Sigmoid colon (tissue), 7 donors: ENCODE measurements around the gene DAPK2. TPM values are rescaled to one million over a fixed set of nuclear protein-coding genes. Genes with fewer than 3 reads are reported as not detected.

ENCODE experiments used
- DNase-seq: peaks from one replicate; pipeline ENCODE4 v3.0.0-alpha.2; 2019
- H3K27ac ChIP-seq, 4 donors: fragments of 200-600 bp; sonication (generic); one replicate each; pipeline ENCODE4 v1.5.1; 2016 to 2019; ENCODE audit warnings: mild to moderate bottlenecking in 1 of 4
- H3K27me3 ChIP-seq, 3 donors: fragments of 200-600 bp; sonication (generic); one replicate each; pipeline ENCODE4 v1.5.1; 2019; ENCODE audit warnings: mild to moderate bottlenecking in 1 of 3
- H3K36me3 ChIP-seq, 4 donors: fragments of 200-600 bp; sonication (generic); one replicate each; pipeline ENCODE4 v1.5.1; 2016 to 2019
- H3K4me1 ChIP-seq, 4 donors: fragments of 200-600 bp; sonication (generic); one replicate each; pipeline ENCODE4 v1.5.1; 2017 to 2019
- H3K4me3 ChIP-seq, 4 donors: fragments of 200-600 bp; sonication (generic); one replicate each; pipeline ENCODE4 v1.5.1; 2017 to 2019; ENCODE audit warnings: mild to moderate bottlenecking in 2 of 4, moderate library complexity in 1 of 4
- H3K9me3 ChIP-seq, 4 donors: fragments of 200-600 bp in 3 of 4; sonication (generic) in 3 of 4; one replicate each; pipeline versions ENCODE4 v1.5.1 to v1.6.1; 2013 to 2019
- EP300 ChIP-seq, 4 donors: sonication (generic); formaldehyde crosslinking; IDR thresholded peaks; one replicate each; pipeline ENCODE4 v1.6.1; 2017; ENCODE audit warnings: antibody characterized with exemption in 4 of 4
- POLR2A ChIP-seq, 2 donors: fragments of 450-650 bp; IDR thresholded peaks; one replicate each; pipeline ENCODE4 v1.6.1; 2016; ENCODE audit warnings: antibody characterized with exemption in 2 of 2, mild to moderate bottlenecking in 2 of 2, moderate library complexity in 2 of 2
- POLR2AphosphoS5 ChIP-seq, 4 donors: sonication (generic); formaldehyde crosslinking; IDR thresholded peaks; one replicate each; pipeline ENCODE4 v1.6.1; 2017; ENCODE audit warnings: antibody characterized with exemption in 4 of 4
- WGBS, 2 donors: extraction: QIAGEN DNeasy Blood & Tissue Kit; methylation state at CpG; one replicate each; pipeline ENCODE4 v1.1.7; 2013; 5-methylcytosine and 5-hydroxymethylcytosine counted together
- intact Hi-C: fragments of 100-400 bp; cut with DNase I; formaldehyde crosslinking; loops from one replicate; pipeline ENCODE4 v1.15.1; 2023
- polyA plus RNA-seq, 3 donors: library from polyadenylated mRNA; stranded (reverse); fragments of 200-250 nt; gene quantifications; one replicate each; pipeline ENCODE4 v1.2.3, GENCODE V29; 2013
- total RNA-seq, 4 donors: library from RNA; depleted of rRNA; stranded (reverse); fragments of >200 nt; gene quantifications; one replicate each; pipeline ENCODE4 v1.1.0, GENCODE V29; 2016
- TF ChIP-seq, protein P1 (sequence below), 4 experiments: fragments of 450-650 bp in 3 of 4; fragments of 200-600 bp in 1 of 4; IDR thresholded peaks; one replicate each; pipeline ENCODE4 v1.5.1; 2016 to 2019; ENCODE audit warnings: antibody characterized with exemption in 4 of 4, mild to moderate bottlenecking in 3 of 4, moderate library complexity in 2 of 4
- donor health status: healthy with polysubstance abuse.
- donor health status: Bipolar disorder and iron deficiency.
- donor health status: healthy.

The DAPK2 gene
- total and polyA plus RNA-seq, 7 donors, result 2.1 to 27.7 (median 5.5) TPM

DNA sequence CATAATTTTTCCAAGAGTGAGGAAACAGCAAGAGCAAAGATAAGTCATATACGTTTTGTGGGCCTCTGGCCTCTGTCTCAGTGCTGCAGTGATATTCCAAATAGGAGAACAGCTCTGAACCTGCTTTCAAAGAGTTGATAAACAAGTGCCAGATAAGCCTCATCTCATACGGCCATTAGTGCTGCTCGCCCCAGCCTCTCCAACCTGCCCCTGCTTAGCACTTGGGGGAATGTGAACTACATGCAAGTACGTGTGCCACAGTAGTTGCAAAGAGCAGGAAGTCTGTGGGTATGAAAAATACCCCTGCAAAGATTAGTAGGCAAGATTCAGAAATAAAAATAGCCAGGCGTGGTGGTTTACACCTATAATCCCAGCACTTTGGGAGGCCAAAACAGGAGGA, 14.0 kb downstream of the DAPK2 start:
- H3K27me3 ChIP-seq, result no peaks in the 10 kb centered on the region
- no peak overlapping the region for H3K27ac ChIP-seq
- TF ChIP-seq POLR2A (IDR thresholded peaks at IDR 0.05) (no peak), EP300 (IDR thresholded peaks at IDR 0.05) (no peak), POLR2AphosphoS5 (IDR thresholded peaks at IDR 0.05) (no peak)
- TF ChIP-seq, protein P1, sequence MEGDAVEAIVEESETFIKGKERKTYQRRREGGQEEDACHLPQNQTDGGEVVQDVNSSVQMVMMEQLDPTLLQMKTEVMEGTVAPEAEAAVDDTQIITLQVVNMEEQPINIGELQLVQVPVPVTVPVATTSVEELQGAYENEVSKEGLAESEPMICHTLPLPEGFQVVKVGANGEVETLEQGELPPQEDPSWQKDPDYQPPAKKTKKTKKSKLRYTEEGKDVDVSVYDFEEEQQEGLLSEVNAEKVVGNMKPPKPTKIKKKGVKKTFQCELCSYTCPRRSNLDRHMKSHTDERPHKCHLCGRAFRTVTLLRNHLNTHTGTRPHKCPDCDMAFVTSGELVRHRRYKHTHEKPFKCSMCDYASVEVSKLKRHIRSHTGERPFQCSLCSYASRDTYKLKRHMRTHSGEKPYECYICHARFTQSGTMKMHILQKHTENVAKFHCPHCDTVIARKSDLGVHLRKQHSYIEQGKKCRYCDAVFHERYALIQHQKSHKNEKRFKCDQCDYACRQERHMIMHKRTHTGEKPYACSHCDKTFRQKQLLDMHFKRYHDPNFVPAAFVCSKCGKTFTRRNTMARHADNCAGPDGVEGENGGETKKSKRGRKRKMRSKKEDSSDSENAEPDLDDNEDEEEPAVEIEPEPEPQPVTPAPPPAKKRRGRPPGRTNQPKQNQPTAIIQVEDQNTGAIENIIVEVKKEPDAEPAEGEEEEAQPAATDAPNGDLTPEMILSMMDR (IDR thresholded peaks at IDR 0.05), result no peak
- DNase-seq, result no peak
- no peaks in the 10 kb centered on the region for H3K9me3 ChIP-seq
- H3K4me1 ChIP-seq, result no peaks in the 10 kb centered on the region
- H3K4me3 ChIP-seq, result no peak overlapping the region
- intact Hi-C loops, result no loop called here
- H3K36me3 ChIP-seq, result no peaks in the 10 kb centered on the region
- WGBS, 2 donors, result 79 to 94% methylated on average over 5 of the region's 5 CpGs

DNA sequence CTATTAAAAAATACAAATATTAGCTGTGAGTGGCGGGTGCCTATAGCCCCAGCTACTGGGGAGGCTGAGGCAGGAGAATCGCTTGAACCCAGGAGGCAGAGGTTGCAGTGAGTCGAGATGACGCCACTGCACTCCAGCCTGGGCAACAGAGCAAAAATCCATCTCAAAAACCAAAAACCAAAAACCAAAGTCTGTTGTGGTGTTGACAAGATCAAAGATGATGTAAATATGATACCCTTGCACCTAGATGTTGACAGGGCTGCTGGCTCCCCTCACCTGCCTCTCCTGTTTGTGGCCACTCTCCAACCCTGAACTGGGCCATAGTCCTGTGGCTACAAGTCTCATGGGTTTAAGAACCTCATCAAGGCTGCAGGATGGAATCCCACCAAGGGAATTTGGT, 16.2 kb downstream of the DAPK2 start:
- Histone ChIP-seq H3K9me3 (no peaks in the 10 kb centered on the region), H3K4me1 (peaks cover 0 to 8% (median 4%) of the 10 kb centered on the region in 4 donors), H3K36me3 (no peaks in the 10 kb centered on the region), H3K27me3 (no peaks in the 10 kb centered on the region), H3K4me3 (no peak overlapping the region), H3K27ac (no peak overlapping the region)
- WGBS, 2 donors, result 96% methylated on average over 4 of the region's 4 CpGs
- intact Hi-C loops, result no loop called here
- TF ChIP-seq POLR2A (IDR thresholded peaks at IDR 0.05) (no peak), POLR2AphosphoS5 (IDR thresholded peaks at IDR 0.05) (no peak), EP300 (IDR thresholded peaks at IDR 0.05) (no peak)
- TF ChIP-seq, protein P1 (IDR thresholded peaks at IDR 0.05), result no peak
- DNase-seq, result no peak

DNA sequence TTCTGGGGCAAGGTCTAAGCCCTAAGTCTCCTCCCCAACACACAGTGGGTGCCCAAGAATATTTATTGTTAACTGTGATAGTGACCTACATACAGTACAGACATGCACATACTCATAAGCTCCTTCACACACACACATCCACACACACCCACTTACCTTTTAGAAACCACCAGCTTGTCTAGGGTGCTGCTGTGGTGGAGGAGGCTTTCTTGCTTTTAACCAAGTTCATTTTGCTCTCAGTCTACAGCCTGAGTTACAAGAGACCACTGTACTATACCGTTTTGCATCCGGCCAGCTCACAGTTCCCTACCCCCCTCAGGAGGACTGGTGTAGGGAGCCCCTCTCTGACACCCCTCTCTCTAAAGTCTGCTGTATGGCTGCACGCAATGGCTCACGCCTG, 16.7 kb downstream of the DAPK2 start:
- WGBS, 2 donors, result 89 to 95% methylated on average over 4 of the region's 4 CpGs

DNA sequence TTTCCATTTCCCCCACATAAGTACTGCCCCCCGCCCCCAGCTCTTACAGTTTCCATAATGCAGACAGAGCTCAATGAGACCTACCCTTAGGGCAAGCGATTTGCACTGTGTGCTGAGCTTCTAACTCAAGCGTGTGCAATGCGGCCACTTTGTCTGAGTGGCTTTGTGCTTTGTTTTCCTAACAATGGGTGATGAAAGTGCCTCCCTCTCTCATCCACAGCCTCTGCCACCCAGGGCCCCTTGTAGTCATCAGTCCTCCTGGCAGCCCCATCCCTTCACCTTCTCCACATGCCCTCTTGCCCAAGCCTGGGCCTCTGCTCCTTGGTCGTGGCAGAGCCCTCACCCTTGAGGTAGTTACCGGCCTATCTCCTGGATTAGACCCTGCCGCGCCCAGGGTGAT, 17.2 kb downstream of the DAPK2 start:
- no peaks in the 10 kb centered on the region for H3K36me3 ChIP-seq
- TF ChIP-seq EP300 (IDR thresholded peaks at IDR 0.05), result no peak
- TF ChIP-seq POLR2A (IDR thresholded peaks at IDR 0.05), result no peak
- no peak for TF ChIP-seq POLR2AphosphoS5 (IDR thresholded peaks at IDR 0.05)
- TF ChIP-seq, protein P1 (IDR thresholded peaks at IDR 0.05), result no peak
- no peak for DNase-seq
- no peaks in the 10 kb centered on the region for H3K9me3 ChIP-seq
- no peaks in the 10 kb centered on the region for H3K27me3 ChIP-seq
- intact Hi-C loops, result no loop called here
- no peak overlapping the region for H3K27ac ChIP-seq
- 76 to 77% methylated on average over 8 of the region's 8 CpGs for WGBS, 2 donors
- peaks cover 0 to 8% (median 4%) of the 10 kb centered on the region in 4 donors for H3K4me1 ChIP-seq
- no peak overlapping the region for H3K4me3 ChIP-seq

More for the DNA sequence above, 16.7 kb downstream of the DAPK2 start:
- TF ChIP-seq, protein P1 (IDR thresholded peaks at IDR 0.05), result no peak
- TF ChIP-seq POLR2AphosphoS5 (IDR thresholded peaks at IDR 0.05), result no peak
- no peak for TF ChIP-seq EP300 (IDR thresholded peaks at IDR 0.05)
- TF ChIP-seq POLR2A (IDR thresholded peaks at IDR 0.05), result no peak
- no peaks in the 10 kb centered on the region for H3K9me3 ChIP-seq
- H3K4me1 ChIP-seq, result peaks cover 0 to 8% (median 4%) of the 10 kb centered on the region in 4 donors
- intact Hi-C loops, result no loop called here
- H3K36me3 ChIP-seq, result no peaks in the 10 kb centered on the region
- no peak overlapping the region for H3K27ac ChIP-seq
- no peak for DNase-seq
- H3K27me3 ChIP-seq, result no peaks in the 10 kb centered on the region
- H3K4me3 ChIP-seq, result no peak overlapping the region

DNA sequence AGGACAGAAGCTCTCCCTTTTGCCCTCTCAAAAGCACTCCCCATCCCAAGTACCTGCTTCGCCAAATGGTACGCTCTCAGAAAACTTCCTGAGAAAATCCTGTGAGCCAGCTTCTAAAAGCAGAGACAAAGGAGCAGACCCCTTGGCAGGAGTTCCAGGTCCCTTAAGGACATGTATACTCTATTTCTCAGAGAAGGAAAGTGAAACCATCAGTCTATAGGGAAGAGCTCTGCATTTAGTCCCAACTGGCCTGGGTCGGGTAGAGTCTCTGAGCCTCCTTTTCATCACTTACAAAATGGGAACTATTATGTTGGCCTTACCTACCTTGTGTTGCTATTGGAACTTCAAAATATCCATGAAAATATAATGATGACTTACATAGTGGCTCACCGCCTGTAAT, 19.7 kb downstream of the DAPK2 start:
- no peaks in the 10 kb centered on the region for H3K36me3 ChIP-seq
- 78 to 86% methylated on average over 4 of the region's 4 CpGs for WGBS, 2 donors
- DNase-seq, result no peak
- no peak overlapping the region for H3K4me3 ChIP-seq
- TF ChIP-seq EP300 (IDR thresholded peaks at IDR 0.05), result no peak
- TF ChIP-seq POLR2A (IDR thresholded peaks at IDR 0.05), result no peak
- TF ChIP-seq, protein P1 (IDR thresholded peaks at IDR 0.05), result no peak
- TF ChIP-seq POLR2AphosphoS5 (IDR thresholded peaks at IDR 0.05), result no peak
- no peak overlapping the region for H3K27ac ChIP-seq
- no peaks in the 10 kb centered on the region for H3K9me3 ChIP-seq
- no peaks in the 10 kb centered on the region for H3K27me3 ChIP-seq
- intact Hi-C loops, result no loop called here
- peaks cover 0 to 16% (median 9%) of the 10 kb centered on the region in 4 donors for H3K4me1 ChIP-seq
